Activated CD8-positive, alpha-beta T cell treated with anti-CD3 and anti-CD28 coated beads for 36 hours (primary cell): ENCODE data around the gene TSSK2. TPM values are rescaled to one million over a fixed set of nuclear protein-coding genes. Genes with fewer than 3 reads are reported as not detected.

Experiments
- ATAC-seq: fragments of 200-7000 bp; cut with Tn5 transposase; one replicate; pipeline ENCODE4 v1.10.0; 2021; ENCODE audit warnings: mild to moderate bottlenecking, moderate library complexity
- CTCF ChIA-PET: fragments of 350-600 bp; sonication (Branson Sonifier 250); formaldehyde crosslinking; loops from one replicate; lab custom pipeline; 2021; ENCODE audit warnings: antibody characterized with exemption; lab: Charles Lee
- POLR2A ChIA-PET: fragments of 350-600 bp; sonication (Branson Sonifier 250); formaldehyde crosslinking; loops from one replicate; lab custom pipeline; 2021; ENCODE audit warnings: antibody characterized with exemption; lab: Charles Lee
- DNase-seq: peaks from one replicate; pipeline ENCODE4 v3.0.0-alpha.2; 2020
- H3K27ac Mint-ChIP-seq: one replicate; pipeline ENCODE4 v1.8.0; 2021; ENCODE audit warnings: mild to moderate bottlenecking, mixed read lengths
- H3K27me3 Mint-ChIP-seq: one replicate; pipeline ENCODE4 v1.8.0; 2021; ENCODE audit warnings: mixed read lengths
- H3K36me3 Mint-ChIP-seq: one replicate; pipeline ENCODE4 v1.8.0; 2021; ENCODE audit warnings: low read depth, mixed read lengths
- H3K4me1 Mint-ChIP-seq: one replicate; pipeline ENCODE4 v1.8.0; 2021; ENCODE audit warnings: low read depth, mixed read lengths
- H3K4me3 Mint-ChIP-seq: one replicate; pipeline ENCODE4 v1.8.0; 2021; ENCODE audit warnings: mild to moderate bottlenecking, moderate library complexity, mixed read lengths
- H3K9me3 Mint-ChIP-seq: one replicate; pipeline ENCODE4 v1.8.0; 2021; ENCODE audit warnings: mixed read lengths
- CTCF ChIP-seq: fragments of 200-600 bp; IDR thresholded peaks from one replicate; pipeline ENCODE4 v1.8.0; 2022; ENCODE audit warnings: antibody characterized with exemption, mild to moderate bottlenecking
- intact Hi-C: fragments of 100-400 bp; cut with micrococcal nuclease; formaldehyde crosslinking; loops from one replicate; pipeline ENCODE4 v1.10.0; 2022
- total RNA-seq, 2 experiments: library from RNA; stranded (reverse); gene quantifications; one replicate each; pipeline ENCODE4 v1.2.3, GENCODE V29; 2021

Gene TSSK2
- total RNA-seq, 2 experiments from 2014 or later, result not detected

- H3K36me3 Mint-ChIP-seq, result peaks cover 5% of the 10 kb centered on the region
- no peaks in the 10 kb centered on the region for H3K27me3 Mint-ChIP-seq
- TF ChIP-seq CTCF, result no peak
- DNase-seq, result no peak
- H3K9me3 Mint-ChIP-seq, result no peaks in the 10 kb centered on the region
- H3K4me3 Mint-ChIP-seq, result no peak overlapping the region
- ChIA-PET POLR2A (interaction anchor here (0.6 kb wide), 1 partner anchor 361 kb away, joined by 3 read pairs; no protein-coding TSS in a partner anchor), CTCF (no interaction called here)
- no peak overlapping the region for H3K27ac Mint-ChIP-seq
- ATAC-seq, result no peak
- intact Hi-C loops, result no loop called here
- H3K4me1 Mint-ChIP-seq, result peaks cover 22% of the 10 kb centered on the region
Observed at GRCh38 chr22:19123936-19124335, 7.2 kb upstream of the TSSK2 start.

- CTCF ChIA-PET, result interaction anchor here (1.7 kb wide), 1 partner anchor 19 kb away, joined by 8 read pairs; the partner anchor contains the start of gene ESS2
- no peaks in the 10 kb centered on the region for H3K27me3 Mint-ChIP-seq
- POLR2A ChIA-PET, result no interaction called here
- H3K27ac Mint-ChIP-seq, result no peak overlapping the region
- H3K4me1 Mint-ChIP-seq, result peaks cover 18% of the 10 kb centered on the region
- no peaks in the 10 kb centered on the region for H3K9me3 Mint-ChIP-seq
- ATAC-seq (no peak), DNase-seq (no peak)
- no peak overlapping the region for H3K4me3 Mint-ChIP-seq
- peaks cover 5% of the 10 kb centered on the region for H3K36me3 Mint-ChIP-seq
- intact Hi-C loops, result no loop called here
- TF ChIP-seq CTCF, result no peak
Observed at GRCh38 chr22:19124377-19124776, 6.7 kb upstream of the TSSK2 start.

GRCh38 chr22:19125011-19125410 lies 6.1 kb upstream of the TSSK2 start:
- ChIA-PET CTCF (interaction anchor here (1.7 kb wide), 1 partner anchor 19 kb away, joined by 8 read pairs; the partner anchor contains the start of gene ESS2), POLR2A (interaction anchor here (0.9 kb wide), 1 partner anchor 19 kb away, joined by 5 read pairs; the partner anchor contains the start of gene ESS2)
- H3K4me1 Mint-ChIP-seq, result peaks cover 13% of the 10 kb centered on the region
- intact Hi-C loops, result no loop called here
- no peak overlapping the region for H3K4me3 Mint-ChIP-seq
- H3K36me3 Mint-ChIP-seq, result peaks cover 3% of the 10 kb centered on the region
- DNase-seq (no peak), ATAC-seq (no peak)
- no peak overlapping the region for H3K27ac Mint-ChIP-seq
- no peaks in the 10 kb centered on the region for H3K27me3 Mint-ChIP-seq
- no peak for TF ChIP-seq CTCF
- no peaks in the 10 kb centered on the region for H3K9me3 Mint-ChIP-seq

- ChIA-PET CTCF (interaction anchor here (1.7 kb wide), 1 partner anchor 18 kb away, joined by 8 read pairs; the partner anchor contains the start of gene ESS2), POLR2A (interaction anchor here (0.9 kb wide), 1 partner anchor 19 kb away, joined by 5 read pairs; the partner anchor contains the start of gene ESS2)
- no peak for TF ChIP-seq CTCF
- no peaks in the 10 kb centered on the region for H3K9me3 Mint-ChIP-seq
- peaks cover 3% of the 10 kb centered on the region for H3K36me3 Mint-ChIP-seq
- peaks cover 6% of the 10 kb centered on the region for H3K4me1 Mint-ChIP-seq
- H3K4me3 Mint-ChIP-seq, result no peak overlapping the region
- DNase-seq (no peak), ATAC-seq (no peak)
- H3K27ac Mint-ChIP-seq, result no peak overlapping the region
- H3K27me3 Mint-ChIP-seq, result no peaks in the 10 kb centered on the region
- intact Hi-C loops, result no loop called here
Observed at GRCh38 chr22:19125474-19126308, 5.4 kb upstream of the TSSK2 start.
